Amniotic epithelial cell (primary cell): ENCODE data around the gene HDDC3.

Experiments used
- DNase-seq: peaks from one replicate; pipeline ENCODE4 v3.0.0-alpha.2; 2010; ENCODE audit warnings: low read depth

HDDC3 gene, protein sequence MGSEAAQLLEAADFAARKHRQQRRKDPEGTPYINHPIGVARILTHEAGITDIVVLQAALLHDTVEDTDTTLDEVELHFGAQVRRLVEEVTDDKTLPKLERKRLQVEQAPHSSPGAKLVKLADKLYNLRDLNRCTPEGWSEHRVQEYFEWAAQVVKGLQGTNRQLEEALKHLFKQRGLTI

GRCh38 chr15:90931828-90932659, at the start of gene HDDC3:
HDDC3 (minus strand) TSS chr15:90932549; CDS start chr15:90932540, 9 bp downstream.
- DNase-seq, result peak; percentile 63

DNA sequence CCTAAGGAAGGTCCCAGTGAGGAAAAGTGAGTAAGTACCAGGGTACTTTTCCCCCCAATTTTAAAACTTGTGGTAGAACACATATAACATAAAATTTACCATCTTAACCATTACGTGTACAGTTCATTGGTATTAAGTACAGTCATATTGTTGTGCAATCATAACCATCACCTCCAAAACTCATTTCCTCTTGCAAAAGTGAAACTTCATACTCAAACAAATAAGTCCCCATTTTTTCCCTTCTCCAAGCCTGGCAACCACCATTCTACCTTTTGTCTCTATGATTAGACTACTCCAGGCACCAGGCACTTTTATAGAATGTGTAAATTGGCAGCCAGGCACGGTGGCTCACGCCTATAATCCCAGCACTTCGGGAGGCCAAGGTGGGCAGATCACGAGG, 49.8 kb upstream of the HDDC3 start:
- DNase-seq, result peak; percentile 75

DNA sequence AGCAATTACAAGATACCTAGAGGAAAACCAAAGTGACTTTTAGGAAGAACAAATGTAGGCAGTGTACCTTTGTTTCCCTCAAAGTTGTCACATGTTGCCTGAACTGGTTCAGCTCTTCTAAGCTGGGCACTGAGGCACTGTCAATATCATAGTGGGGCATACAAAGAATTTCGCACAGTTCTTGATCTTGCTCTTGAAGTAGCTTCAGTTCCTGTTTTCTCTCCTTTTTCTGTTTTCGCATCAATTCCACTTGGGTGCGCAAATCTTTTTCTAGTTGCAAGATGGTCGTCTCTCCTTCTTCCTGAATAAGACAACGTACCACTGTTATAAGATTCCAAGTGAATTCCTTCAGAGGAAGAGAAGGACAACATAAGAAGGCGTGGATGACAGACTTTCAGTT, 49.3 kb upstream of the HDDC3 start:
- DNase-seq, result no peak

- no peak for DNase-seq
Measured at GRCh38 chr15:90979582-90979981, 47.2 kb upstream of the HDDC3 start.

- no peak for DNase-seq
Measured at GRCh38 chr15:90974216-90974615, 41.9 kb upstream of the HDDC3 start.

DNA sequence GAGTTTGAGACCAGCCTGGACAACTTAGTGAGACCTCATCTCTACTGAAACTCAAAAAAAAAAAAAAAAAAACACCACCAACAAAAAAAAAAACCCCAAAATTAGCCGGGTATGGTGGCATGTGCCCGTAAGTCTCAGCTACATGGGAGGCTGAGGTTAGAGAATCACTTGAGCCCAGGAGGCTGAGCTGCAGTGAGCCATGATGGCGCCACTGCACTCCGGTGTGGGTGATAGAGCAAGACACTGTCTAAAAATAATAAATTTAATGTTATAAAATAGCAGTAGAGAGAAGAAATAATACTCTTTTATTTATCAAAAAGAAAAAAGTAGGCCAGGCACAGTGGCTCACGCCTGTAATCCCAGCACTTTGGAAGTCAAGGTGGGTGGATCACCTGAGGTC, 39.8 kb upstream of the HDDC3 start:
- no peak for DNase-seq

DNA sequence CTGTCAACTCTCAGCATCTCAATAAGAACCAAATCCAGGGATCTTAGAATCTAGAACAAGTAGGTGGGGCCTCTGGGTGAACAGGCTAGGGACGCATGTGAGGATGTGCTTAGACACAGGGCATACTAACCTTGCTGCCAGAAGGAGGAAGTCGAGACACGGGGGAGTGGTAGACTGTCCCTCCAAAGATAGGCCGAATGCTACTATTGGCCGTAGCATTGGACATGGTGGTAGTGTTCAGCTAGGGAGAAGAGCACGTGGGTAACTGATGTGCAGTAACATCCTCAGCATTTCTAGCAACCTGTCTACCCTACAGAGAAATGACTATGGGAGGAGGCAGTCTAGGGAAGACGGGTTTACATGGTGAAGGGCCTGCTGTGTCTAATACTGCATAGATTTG, 37.9 kb upstream of the HDDC3 start:
- no peak for DNase-seq

GRCh38 chr15:90968434-90968833, 36.1 kb upstream of the HDDC3 start:
- DNase-seq, result no peak

GRCh38 chr15:90967206-90967605, 34.9 kb upstream of the HDDC3 start:
- DNase-seq, result no peak

- no peak for DNase-seq
Measured at GRCh38 chr15:90966262-90966661, 33.9 kb upstream of the HDDC3 start.

DNA sequence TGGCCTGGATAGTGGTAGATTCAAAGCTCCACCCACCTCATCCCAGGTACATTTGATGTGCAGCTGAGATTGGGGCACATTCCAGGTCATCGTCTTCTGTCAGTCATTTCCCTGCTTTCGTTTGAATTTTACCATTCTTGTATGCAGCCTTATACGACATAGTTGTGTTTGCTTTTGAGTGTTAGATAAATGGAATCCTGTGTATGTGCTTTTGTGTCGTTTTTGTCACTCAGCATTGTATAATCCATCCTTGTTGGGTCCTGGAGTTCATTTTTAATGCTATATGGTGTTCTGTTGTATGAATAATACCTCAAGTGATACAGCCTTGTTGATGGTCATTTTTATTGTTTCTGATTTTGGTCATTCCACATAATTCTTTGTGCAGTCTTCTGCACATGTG, 29.7 kb upstream of the HDDC3 start:
- DNase-seq, result no peak

DNA sequence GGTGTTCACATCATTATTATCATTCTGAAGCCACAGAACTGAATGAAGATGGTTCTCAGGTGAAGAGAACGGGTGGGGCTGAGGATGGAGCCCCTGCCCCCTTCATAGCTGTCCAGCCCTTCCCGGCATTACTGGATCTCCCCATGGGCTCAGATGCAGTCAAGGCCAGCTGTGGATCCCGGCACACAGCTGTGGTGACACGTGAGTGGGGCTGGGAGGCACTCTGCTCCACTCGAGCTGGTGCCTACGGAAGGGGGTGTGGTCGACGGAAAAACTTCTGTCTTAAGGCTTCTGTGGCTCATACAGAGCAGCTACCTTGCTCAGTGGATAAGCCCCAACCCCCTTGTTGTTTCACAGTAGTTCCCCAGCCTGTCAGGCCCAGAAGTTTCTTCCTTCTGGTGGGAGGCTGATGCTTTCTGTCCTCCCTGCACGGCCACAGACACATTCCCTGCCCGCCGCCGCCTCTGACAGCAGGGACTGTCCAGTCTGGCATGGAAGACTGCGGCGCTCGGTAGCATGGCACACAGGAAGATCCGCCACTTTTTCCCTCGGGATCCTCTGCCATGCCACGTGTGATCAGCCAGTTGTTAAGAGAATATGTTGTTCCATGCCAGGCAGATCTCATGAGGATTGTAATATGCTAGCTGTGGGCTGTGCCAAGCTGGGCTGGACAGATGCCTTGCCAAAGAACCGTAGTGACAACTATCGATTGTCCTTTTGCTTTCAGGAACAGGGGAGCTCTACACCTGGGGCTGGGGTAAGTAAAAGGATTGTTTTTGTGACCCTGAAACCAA, 28.1 kb upstream of the HDDC3 start:
- no peak for DNase-seq

- DNase-seq, result no peak
Measured at GRCh38 chr15:90959894-90960293, 27.5 kb upstream of the HDDC3 start.

DNA sequence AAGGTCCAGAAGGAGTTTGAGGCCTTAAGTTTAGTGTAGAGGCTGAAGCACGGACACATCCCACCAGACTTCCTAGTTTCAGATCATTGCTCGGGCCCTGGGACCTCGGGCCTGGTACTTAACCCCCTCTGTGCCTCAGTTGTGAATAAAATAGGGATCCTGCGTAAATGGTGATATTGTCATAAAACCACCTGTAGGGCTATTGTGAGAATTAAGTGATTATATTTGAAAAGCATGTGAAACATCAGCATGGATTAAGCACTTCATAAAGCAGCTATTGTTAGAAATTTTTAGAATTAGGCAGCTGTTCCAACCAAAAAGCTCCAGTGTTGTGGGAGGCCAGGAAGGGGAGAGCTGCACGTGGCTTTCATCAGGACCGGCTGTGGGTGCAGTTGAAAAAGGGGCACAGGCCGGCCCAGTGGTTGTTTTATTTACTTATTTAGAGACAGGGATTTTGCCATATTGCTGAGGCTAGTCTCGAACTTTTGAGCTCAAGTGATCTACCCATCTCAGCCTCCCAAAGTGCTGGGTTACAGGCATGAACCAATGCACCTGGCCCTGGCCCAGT, 26.8 kb upstream of the HDDC3 start:
- no peak for DNase-seq

- DNase-seq, result no peak
Measured at GRCh38 chr15:90957791-90958190, 25.4 kb upstream of the HDDC3 start.

- peak; percentile 23 for DNase-seq
Measured at GRCh38 chr15:90957031-90957790, 24.9 kb upstream of the HDDC3 start.

DNA sequence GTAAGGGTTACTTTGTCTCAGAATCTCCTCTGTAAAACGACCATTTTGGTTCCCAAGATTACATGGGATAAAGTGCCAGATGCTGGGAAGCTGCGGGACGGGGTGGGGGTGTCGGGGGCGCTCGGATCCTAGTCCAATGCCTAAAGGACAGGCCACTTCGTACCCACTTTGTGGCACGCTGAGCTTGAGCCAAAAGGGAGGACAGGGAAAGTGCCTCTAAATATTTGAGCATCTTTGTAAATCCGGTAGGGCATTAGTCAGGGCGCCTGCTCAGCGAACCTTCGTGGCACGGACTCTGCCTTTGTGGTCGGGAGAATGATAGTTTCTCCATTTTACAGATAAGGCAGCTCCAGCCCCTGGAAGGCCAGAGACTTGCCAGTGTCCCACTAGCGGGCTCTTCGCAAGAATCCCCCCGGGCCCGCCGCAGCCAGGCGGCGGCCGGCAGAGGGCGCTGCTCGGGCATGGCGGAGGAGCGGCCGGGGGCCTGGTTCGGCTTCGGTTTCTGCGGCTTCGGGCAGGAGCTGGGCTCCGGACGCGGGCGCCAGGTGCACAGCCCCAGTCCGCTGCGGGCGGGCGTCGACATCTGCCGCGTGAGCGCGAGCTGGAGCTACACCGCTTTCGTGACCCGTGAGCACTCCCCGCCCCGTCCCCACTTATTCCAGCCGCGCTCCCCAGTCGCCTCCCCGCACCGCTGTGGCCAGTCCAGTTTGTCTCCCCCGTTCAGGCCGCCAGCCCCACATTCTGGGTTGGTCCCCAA, 24.1 kb upstream of the HDDC3 start:
- DNase-seq, result peak; percentile 77

DNA sequence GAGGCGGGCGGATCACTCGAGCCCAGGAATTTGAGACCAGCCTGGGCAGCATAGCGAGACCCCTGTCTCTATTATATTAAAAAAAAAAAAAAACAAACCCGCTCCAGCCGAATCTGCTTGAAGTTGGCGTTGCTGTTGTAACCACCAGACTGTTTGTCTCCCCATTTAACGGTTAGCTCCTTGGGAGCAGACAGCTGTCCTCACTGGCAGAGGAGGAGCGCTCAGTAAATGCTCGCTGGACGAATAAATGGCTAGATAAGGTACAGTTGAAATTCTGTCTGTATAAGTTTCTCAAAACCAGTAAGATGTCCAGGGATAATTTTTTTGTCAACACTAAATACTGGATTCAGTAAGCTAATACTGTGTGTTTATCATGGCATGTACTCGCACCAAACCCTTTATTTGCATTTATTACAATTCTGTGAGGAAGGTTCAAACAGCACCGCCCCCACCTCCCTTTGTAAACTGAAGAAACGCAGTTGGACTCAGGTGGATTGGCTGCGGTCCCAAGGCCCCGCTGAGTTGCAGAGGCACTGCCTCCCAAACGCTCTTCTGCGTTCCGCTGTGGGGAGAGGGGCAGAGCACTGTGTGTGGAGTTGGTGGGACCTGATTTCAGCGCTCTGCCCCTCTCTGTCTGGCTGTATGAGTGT, 23.4 kb upstream of the HDDC3 start:
- DNase-seq, result no peak

- DNase-seq, result peak; percentile 92
Measured at GRCh38 chr15:90954712-90955623, 22.6 kb upstream of the HDDC3 start, which contains the start of gene RCCD1. RCCD1 (plus strand) TSS chr15:90954884; CDS start chr15:90956735, 1,851 bp downstream.
